ENCODE data around the gene MAPK4.

MAPK4 gene

DNA sequence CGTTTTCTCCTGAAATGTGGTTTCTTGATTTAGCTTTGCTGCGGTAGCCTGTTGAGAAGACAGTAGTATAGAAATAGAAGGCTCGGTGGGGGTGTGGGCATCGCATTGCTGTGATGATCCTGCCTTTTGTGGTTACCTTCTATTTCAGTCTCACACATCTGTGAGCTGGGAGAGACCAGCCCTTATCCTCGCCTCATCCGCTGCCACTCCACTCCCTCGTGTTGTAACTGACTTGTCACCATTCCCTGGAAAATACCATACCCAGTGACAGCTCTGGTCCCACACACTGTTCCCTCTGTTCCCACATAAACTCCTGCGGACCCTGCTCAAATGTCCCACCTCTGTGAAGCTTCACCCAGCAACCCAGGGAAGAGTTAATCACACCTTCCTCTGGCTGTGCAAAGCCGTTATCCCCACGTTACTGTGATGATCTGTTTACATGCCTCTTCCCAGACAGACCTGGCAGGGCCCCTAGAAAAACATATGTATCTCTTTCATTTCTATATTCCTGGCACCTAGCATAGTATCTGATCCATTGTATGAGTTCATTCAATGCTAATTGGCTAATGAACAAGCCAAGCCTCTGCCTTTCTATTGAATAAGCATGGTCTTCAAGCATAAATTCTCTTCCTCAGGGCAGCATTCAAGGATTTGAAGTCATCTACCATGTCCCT, 114.6 kb downstream of the MAPK4 start:
- DNase-seq (ENCODE audit: insufficient read length) (no peak), FAIRE-seq (no peak)
- TF ChIP-seq TAF1 (IDR thresholded peaks at IDR 0.05; ENCODE audit: borderline replicate concordance, low read depth, low read length) (no peak), POLR2AphosphoS5 (IDR thresholded peaks at IDR 0.05; ENCODE audit: low read depth, low read length) (no peak), POLR2A (IDR thresholded peaks at IDR 0.05; ENCODE audit: low read depth, low read length) (no peak)

DNA sequence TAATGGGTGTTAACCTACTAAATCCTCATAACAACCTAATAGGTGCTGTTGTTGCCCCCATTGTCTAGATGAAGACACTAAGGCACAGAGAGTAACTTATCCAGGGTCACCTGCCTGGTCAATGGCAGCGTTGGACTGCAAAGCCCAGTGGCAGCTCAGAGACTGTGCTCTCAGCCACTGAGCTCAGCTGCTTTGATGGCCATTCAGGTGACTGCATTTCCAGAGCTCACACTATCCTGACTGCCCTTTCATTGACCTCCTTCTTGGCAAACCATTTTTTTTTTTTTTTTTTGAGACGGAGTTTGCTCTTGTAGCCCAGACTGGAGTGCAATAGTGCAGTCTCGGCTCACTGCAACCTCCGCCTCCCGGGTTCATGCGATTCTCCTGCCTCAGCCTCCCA, 115.2 kb downstream of the MAPK4 start:
- FAIRE-seq (no peak), DNase-seq (ENCODE audit: insufficient read length) (no peak)

DNA sequence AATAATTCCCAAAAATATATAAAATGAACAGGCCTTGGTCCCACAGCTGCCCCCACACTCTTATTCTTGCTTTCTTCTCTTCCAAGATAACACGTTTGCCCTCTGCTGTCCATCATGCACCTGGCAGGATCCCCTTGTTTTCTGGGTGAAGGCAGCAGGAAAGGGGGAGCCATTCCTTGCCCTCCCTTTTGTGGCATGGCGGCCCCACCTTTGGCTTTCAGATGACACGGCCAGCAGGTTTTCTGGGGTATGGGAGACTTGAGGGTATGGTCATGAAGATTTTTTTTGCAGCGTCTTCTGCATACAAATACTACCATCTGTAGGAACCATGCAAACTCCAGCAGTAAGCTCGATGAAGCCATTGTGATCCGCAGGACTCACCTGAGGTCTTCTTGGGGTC, 118.8 kb downstream of the MAPK4 start:
- FAIRE-seq, result no peak
- no peak for TF ChIP-seq POLR2A (IDR thresholded peaks at IDR 0.05; ENCODE audit: low read depth, low read length)
- TF ChIP-seq POLR2AphosphoS5 (IDR thresholded peaks at IDR 0.05; ENCODE audit: low read depth, low read length), result no peak
- no peak for TF ChIP-seq TAF1 (IDR thresholded peaks at IDR 0.05; ENCODE audit: borderline replicate concordance, low read depth, low read length)
- DNase-seq (ENCODE audit: insufficient read length), result no peak

More for the DNA sequence above, 115.2 kb downstream of the MAPK4 start:
- TF ChIP-seq TAF1 (IDR thresholded peaks at IDR 0.05; ENCODE audit: borderline replicate concordance, low read depth, low read length) (no peak), POLR2A (IDR thresholded peaks at IDR 0.05; ENCODE audit: low read depth, low read length) (no peak), POLR2AphosphoS5 (IDR thresholded peaks at IDR 0.05; ENCODE audit: low read depth, low read length) (no peak)

DNA sequence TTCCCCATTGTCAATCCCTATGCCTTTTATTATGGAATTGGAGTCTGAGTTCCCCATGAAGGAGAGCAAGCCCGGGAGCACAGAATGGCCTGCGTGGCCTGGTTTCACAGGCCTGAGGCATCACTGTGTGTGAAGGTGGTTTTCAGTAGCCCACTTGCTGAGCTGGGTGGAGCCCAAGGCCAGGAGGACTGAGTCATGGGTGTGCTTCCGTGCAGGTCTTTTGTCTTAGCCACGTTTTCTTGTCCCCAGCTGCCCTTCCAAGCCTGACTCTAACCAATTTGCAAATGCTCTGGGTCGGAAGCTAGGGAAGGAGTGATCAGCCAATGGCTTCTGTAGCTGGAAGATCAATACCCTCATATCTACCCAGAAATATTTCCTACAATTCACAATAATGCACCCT, 119.2 kb downstream of the MAPK4 start:
- TF ChIP-seq TAF1 (IDR thresholded peaks at IDR 0.05; ENCODE audit: borderline replicate concordance, low read depth, low read length) (no peak), POLR2A (IDR thresholded peaks at IDR 0.05; ENCODE audit: low read depth, low read length) (no peak), POLR2AphosphoS5 (IDR thresholded peaks at IDR 0.05; ENCODE audit: low read depth, low read length) (no peak)
- DNase-seq (ENCODE audit: insufficient read length) (no peak), FAIRE-seq (no peak)

DNA sequence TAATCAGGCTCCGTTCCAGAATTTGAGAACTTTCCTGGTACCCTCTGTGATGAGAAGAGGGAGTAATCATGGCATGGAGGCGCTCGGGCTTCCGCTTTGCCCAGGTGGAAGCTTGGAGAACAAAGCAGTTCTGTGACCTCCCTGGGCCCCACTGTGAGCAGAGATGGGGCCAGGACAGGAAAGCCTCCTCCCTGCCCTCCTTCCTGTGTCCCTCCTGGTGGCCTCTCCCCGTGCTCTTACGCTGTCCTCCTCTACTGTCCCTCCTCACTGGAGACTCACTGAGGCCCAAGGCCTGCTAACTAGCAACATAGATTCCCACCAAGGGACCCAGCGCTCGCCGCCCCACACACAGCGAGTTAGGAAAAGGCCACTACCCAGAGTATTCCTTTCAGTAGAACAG, 119.8 kb downstream of the MAPK4 start:
- FAIRE-seq (no peak), DNase-seq (ENCODE audit: insufficient read length) (no peak)
- TF ChIP-seq TAF1 (IDR thresholded peaks at IDR 0.05; ENCODE audit: borderline replicate concordance, low read depth, low read length) (no peak), POLR2AphosphoS5 (IDR thresholded peaks at IDR 0.05; ENCODE audit: low read depth, low read length) (no peak), POLR2A (IDR thresholded peaks at IDR 0.05; ENCODE audit: low read depth, low read length) (no peak)

DNA sequence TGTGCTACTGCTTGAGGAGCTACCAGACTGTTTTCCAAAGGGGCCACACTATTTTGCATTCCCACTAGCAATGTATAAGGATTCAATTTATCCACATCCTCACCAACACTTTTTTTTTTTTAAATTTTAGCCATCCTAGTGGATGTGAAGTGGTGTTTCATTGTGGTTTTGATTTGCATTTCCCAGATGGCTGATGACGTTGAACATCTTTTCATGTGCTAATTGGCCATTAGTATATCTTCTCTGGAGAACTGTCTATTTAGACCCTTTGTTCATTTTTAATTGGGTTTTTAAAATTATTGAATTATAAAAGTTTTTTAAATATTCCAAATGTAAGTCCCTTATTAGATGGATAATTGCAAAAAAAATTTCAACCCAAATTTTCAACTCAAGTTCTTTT, 121.1 kb downstream of the MAPK4 start:
- DNase-seq (ENCODE audit: insufficient read length), result no peak
- no peak for TF ChIP-seq POLR2AphosphoS5 (IDR thresholded peaks at IDR 0.05; ENCODE audit: low read depth, low read length)
- TF ChIP-seq POLR2A (IDR thresholded peaks at IDR 0.05; ENCODE audit: low read depth, low read length), result no peak
- TF ChIP-seq TAF1 (IDR thresholded peaks at IDR 0.05; ENCODE audit: borderline replicate concordance, low read depth, low read length), result no peak
- no peak for FAIRE-seq

DNA sequence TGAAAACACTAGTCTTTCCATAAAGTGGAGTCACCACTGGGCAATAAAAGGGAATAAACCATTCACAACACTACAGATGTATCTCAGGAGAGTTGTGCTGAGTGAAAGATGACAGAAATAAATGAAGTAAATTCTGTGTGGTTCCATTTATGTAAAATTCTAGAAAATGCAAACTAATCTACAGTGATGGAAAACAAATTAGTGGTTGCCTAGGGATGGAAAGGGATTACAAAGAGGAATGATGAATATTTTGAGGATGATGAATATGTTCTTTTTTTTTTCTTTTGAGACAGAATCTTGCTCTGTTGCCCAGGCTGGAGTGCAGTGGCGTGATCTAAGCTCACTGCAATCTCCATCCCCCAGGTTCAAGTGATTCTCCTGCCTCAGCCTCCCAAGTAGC, 123.0 kb downstream of the MAPK4 start:
- FAIRE-seq, result no peak
- no peak for TF ChIP-seq POLR2AphosphoS5 (IDR thresholded peaks at IDR 0.05; ENCODE audit: low read depth, low read length)
- TF ChIP-seq POLR2A (IDR thresholded peaks at IDR 0.05; ENCODE audit: low read depth, low read length), result no peak
- TF ChIP-seq TAF1 (IDR thresholded peaks at IDR 0.05; ENCODE audit: borderline replicate concordance, low read depth, low read length), result no peak

DNA sequence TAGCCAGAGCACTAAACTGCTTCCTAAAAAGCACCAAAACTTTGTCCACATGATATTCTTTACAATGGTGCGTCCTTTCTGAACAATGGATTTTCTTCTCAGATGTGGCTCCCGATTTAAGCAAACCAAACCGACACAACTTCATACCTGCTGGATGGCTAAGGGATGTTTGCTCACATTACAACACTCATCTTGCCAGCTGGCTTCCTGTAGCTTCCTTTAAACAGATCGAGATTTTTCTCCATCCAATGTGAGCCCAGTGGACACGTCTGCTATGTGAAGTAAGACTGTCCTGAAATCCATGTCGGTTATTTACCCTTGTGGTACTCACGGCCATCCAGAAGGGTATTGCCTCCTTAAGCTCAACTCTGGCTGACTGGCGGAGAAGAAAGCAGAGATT, 126.5 kb downstream of the MAPK4 start:
- TF ChIP-seq TAF1 (IDR thresholded peaks at IDR 0.05; ENCODE audit: borderline replicate concordance, low read depth, low read length) (no peak), POLR2AphosphoS5 (IDR thresholded peaks at IDR 0.05; ENCODE audit: low read depth, low read length) (no peak), POLR2A (IDR thresholded peaks at IDR 0.05; ENCODE audit: low read depth, low read length) (no peak)
- FAIRE-seq (no peak), DNase-seq (ENCODE audit: insufficient read length) (no peak)

More for the DNA sequence above, 123.0 kb downstream of the MAPK4 start:
- no peak for DNase-seq (ENCODE audit: insufficient read length)

DNA sequence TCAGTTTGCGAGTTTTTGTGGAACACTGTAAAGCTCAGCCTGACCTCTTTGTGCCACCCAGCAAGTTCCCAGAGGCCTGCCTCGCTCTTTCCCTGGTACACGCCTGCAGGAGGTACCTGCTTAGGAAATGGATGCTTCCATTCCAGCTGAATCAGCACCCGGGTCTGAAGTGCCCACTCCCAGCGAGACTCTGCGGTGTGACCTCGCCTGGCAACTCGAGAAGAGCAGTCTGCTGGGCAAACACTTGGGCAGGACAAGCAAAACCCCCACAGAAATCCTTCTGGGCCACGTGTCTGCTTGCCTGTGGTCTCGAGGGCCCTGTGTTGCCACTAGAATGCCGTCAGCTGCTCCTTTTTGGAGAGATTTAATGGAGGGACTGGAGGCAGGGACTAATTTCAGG, 127.6 kb downstream of the MAPK4 start:
- TF ChIP-seq POLR2A (IDR thresholded peaks at IDR 0.05; ENCODE audit: low read depth, low read length) (no peak), TAF1 (IDR thresholded peaks at IDR 0.05; ENCODE audit: borderline replicate concordance, low read depth, low read length) (no peak), POLR2AphosphoS5 (IDR thresholded peaks at IDR 0.05; ENCODE audit: low read depth, low read length) (no peak)
- FAIRE-seq (no peak), DNase-seq (ENCODE audit: insufficient read length) (no peak)

DNA sequence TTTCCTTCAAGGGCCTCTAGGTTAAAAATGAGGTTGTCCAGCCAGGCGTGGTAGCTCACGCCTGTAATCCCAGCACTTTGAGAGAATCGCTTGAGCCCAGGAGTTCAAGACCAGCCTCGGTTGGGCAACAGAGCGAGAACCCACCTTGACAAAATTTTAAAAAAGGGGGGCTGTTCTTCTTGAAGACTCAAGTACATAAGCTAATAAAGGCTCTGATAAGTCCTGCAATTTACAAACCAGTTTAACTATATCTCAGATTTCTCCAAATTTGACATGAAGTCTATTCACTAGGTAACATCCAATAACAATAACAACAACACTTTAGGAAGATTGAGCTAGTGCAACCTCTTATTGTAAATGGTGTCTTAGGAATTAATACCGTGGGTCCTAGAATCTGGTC, 129.7 kb downstream of the MAPK4 start:
- DNase-seq (ENCODE audit: insufficient read length) (no peak), FAIRE-seq (no peak)
- TF ChIP-seq POLR2AphosphoS5 (IDR thresholded peaks at IDR 0.05; ENCODE audit: low read depth, low read length) (no peak), POLR2A (IDR thresholded peaks at IDR 0.05; ENCODE audit: low read depth, low read length) (no peak), TAF1 (IDR thresholded peaks at IDR 0.05; ENCODE audit: borderline replicate concordance, low read depth, low read length) (no peak)

DNA sequence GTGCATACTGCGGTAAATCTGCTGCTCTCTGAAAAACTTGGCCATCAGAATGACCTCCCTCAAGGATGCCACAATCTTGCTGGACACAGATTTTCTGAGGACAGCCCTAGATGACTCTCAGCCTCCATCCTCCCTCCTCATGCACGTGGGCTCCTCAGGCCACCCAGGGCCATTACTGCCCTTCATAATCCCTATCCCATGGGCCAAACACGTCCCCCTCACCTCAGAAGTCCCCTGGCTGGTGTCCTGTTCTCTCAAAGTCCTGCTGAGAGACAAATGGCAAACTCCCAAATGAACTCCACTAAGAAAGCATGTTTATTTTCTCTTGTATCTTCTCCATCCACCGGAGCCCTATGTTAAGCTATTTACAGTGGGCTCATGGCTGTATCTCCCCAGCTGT, 134.3 kb downstream of the MAPK4 start:
- DNase-seq (ENCODE audit: insufficient read length), result no peak
- TF ChIP-seq TAF1 (IDR thresholded peaks at IDR 0.05; ENCODE audit: borderline replicate concordance, low read depth, low read length) (no peak), POLR2A (IDR thresholded peaks at IDR 0.05; ENCODE audit: low read depth, low read length) (no peak), POLR2AphosphoS5 (IDR thresholded peaks at IDR 0.05; ENCODE audit: low read depth, low read length) (no peak)
- FAIRE-seq, result no peak

DNA sequence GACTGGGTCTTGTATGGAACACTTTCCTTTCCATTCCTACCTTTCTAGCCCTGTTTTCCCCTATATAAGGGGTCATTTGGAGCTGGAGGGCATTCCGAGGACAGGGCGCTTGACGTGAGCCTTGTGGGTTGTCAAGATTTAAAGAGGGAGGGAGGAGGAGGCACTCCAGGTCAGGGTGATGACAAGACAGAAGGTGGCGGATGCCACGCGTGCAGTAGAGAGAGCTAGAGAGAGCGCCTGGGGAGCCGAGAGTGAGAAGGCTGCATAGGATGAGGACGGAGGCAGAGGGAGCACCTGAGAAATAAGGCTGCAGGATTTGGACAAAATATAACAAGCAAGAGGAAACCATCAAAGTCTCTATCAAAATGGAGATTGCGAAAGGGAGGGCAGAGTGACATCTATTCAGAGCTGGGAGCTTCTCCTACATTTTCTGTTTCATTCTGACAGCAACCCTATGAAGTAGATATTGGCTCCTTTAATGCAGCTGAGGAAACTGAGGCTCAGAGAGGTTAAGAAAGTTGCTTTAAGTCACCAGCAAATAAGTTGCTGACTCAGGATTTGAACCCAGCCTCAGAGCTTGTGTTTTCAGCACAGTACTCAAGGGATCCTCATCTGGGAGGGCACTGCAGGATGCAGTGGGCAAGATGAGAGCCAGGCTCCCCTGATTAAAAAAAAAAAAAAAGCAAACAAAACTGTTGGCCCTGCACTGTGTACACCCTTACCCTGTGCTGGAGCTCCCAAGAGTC, 135.7 kb downstream of the MAPK4 start:
- DNase-seq (ENCODE audit: insufficient read length), result no peak
- TF ChIP-seq POLR2AphosphoS5 (IDR thresholded peaks at IDR 0.05; ENCODE audit: low read depth, low read length), result no peak
- TF ChIP-seq TAF1 (IDR thresholded peaks at IDR 0.05; ENCODE audit: borderline replicate concordance, low read depth, low read length), result no peak
- no peak for TF ChIP-seq POLR2A (IDR thresholded peaks at IDR 0.05; ENCODE audit: low read depth, low read length)
- FAIRE-seq, result no peak

Data from GM12892 (cell line).